Mesenteric fat pad (tissue), 1 donor: ENCODE results near the gene LIPG. TPM values are rescaled to one million over a fixed set of nuclear protein-coding genes. Genes with fewer than 3 reads are reported as not detected.

Source experiments
- DNase-seq: peaks from one replicate; pipeline ENCODE4 v3.0.0-alpha.2; 2020; ENCODE audit warnings: low spot score
- total RNA-seq: library from RNA; stranded (reverse); fragmentation: NEBNext Ultra II Directional; extraction: Animal tissue kit (Norgen Biotek cat#: 25700); gene quantifications from one replicate; pipeline ENCODE4 v1.2.1, GENCODE V29; 2021
- donor health status: DM: yes; HTN: yes; CAD: no.

LIPG gene
- total RNA-seq, 1 donor from 2014 or later: 2.2 TPM

DNA sequence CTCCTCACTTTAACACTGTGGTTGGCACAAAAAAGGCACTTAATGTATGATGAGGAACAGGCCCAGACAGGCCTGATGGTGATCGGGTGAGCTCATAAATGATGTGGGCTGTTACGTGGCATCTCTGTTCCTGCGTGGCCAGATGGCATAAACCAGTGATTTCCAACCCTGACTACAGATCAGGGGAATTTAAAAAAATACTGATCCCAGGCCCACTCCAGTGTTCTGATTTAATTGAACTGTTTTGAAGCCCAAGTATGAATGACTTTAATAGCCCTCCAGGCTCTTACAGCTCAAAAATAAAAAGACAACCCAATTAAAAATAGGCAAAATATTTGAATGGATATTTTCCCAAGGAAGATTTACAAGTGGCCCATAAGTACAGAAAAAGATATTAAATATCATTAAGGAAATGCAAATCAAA, 48.2 kb downstream of the LIPG start:
- DNase-seq: no peak

DNA sequence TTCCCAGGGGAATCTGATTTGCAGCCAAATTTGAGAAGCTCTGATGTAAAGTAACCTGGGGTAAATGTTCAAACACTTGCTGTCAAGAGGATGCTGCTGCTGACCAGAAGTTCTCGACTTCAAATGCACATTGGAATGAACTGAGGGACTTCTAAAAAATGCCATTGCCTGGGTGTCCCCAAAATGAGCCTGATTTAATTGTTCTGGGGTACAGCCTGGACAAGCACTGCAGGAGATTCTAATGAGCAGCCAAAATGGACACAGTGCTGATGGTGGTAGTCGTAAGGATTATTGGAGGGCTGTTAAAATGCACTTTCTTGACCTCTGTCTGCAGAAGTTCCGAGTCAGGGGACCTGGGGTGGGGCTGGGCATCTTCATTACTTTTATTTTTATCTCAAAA, 49.5 kb downstream of the LIPG start:
- DNase-seq: no peak

GRCh38 chr18:49612515-49613033, 50.7 kb downstream of the LIPG start:
- no peak for DNase-seq

DNA sequence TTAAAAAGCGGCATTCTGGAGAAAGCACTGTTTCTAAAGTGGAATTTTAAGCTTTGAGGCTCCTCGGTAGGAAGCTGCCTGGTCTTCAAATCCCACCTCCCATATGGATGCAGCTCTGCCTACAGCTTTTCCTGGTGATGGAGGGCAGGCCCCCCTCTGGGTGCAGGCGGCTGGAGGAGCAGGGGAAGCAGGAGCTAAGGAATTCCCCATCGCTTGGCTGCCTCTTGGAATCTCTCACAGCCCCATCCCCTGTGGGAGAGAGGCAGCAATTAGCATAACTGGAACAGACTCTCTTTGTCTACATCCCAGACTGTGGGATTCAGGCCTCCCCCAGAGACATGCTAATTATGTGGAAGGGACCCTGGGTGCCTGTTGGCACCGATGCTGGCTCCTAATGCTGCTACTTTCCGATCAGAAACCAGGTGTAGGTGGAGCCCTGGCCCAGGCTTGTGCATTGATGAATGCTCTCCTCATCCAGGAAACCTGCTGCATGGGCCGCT, 51.3 kb downstream of the LIPG start:
- DNase-seq: peak; percentile 64

DNA sequence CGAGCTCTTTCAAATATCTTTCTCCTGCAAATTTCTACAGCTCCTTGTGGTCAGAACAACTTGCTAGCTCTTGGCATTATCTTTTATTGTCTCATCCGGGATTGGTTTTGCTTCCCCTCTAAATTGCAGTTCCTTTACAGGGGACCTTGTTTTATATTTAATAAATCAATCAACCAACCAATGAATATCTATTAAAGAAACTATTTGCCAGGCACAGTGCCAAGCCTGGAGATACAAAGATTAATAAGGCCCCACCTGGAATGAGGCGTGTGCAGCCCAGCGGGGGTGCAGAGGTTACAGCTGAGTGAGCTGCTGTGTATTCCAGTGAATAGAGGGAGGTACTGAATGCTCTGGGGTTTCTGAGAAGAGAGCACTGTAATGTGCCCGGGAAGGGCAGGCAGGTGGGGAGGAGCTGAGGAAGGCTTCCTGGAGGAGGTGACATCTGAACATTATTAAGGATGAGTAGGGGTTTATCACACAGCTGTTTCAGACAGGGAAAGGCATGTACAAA, 51.8 kb downstream of the LIPG start:
- peak; percentile 67 for DNase-seq

- DNase-seq: peak; percentile 35
Measured at GRCh38 chr18:49616618-49617328, 54.9 kb downstream of the LIPG start.

DNA sequence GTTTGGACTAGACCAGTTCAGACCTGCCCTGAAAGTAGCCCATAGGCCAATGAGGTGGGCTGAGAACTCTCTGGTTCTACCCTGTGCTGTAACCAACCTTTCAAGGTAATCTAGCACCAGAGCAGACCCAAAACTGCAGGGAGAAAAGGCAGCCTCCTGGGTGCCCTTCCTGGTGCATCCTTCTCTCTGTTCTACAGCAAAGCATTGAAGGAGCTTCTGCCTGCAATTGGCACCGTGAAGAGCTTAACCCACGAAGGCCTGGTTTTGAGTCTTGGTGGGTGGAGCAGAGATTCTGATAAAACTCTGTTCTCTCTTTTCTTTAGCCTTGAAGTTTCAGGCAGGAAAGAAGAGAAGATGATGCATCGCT, 55.5 kb downstream of the LIPG start:
- DNase-seq: peak; percentile 68

GRCh38 chr18:49617865-49618264, 56.0 kb downstream of the LIPG start:
- DNase-seq: peak; percentile 64

- peak; percentile 39 for DNase-seq
Measured at GRCh38 chr18:49618742-49619681, 57.2 kb downstream of the LIPG start.

DNA sequence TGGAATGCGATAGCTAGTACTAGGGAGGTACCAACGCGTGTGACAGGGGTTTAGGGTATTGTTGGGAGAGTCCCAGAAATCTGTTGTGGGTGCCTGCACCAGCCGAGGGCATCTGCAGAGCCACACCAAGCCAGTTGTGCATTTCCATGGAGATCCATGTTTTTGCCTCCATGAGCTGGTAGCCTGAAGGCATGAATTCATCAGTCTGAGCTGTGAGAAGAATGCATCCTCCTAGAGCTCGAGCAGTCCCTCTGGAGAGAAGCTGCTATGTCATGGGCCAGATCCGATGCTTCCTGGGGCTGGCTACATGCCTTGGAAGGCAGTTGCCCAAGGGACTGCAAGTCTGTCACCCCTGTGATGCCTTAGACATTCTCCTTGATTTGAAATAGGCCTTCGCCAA, 57.9 kb downstream of the LIPG start:
- DNase-seq: peak; percentile 41

GRCh38 chr18:49621301-49621700, 59.4 kb downstream of the LIPG start:
- no peak for DNase-seq

GRCh38 chr18:49621717-49622351, 60.0 kb downstream of the LIPG start:
- DNase-seq: peak; percentile 49

DNA sequence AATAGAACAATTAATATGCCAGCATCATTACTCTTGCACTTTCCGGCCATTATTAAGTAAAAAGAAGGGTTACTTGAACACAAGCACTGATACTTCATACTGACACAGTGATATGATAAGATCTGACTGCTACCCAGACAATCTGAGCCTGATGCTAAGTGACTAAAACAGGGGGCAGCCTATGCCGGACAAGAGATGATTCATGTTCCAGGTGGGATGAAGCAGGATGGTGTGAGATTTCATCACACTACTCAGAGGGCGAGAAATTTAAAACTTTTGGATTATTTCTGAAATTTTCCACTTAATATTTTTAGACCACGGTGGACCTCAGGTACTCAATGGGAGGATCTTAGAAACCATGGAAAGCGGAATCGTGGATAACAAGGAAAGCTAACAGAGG, 61.7 kb downstream of the LIPG start:
- peak; percentile 6 for DNase-seq

- DNase-seq: no peak
Measured at GRCh38 chr18:49625021-49625691, 63.3 kb downstream of the LIPG start.

GRCh38 chr18:49626842-49627467, 65.1 kb downstream of the LIPG start:
- no peak for DNase-seq

DNA sequence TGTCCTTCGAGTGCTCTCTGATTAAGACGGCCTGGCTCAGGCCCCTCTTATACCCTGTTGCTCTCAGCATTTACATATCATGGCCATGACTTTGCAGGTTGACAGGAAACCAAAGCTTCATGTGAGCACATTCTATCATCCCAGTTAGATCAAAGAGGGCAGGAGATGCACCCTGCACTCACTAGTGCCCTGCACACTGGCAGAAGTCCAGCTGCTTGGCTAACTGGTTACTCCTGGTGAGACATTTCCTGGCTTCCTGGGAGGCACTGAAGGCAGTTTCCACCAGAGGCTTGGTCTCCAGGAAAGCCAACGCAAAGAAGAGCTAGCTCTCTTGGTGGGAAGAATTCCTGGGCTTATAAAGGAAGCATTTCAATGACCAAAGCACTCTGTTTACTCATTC, 66.3 kb downstream of the LIPG start:
- DNase-seq: no peak

DNA sequence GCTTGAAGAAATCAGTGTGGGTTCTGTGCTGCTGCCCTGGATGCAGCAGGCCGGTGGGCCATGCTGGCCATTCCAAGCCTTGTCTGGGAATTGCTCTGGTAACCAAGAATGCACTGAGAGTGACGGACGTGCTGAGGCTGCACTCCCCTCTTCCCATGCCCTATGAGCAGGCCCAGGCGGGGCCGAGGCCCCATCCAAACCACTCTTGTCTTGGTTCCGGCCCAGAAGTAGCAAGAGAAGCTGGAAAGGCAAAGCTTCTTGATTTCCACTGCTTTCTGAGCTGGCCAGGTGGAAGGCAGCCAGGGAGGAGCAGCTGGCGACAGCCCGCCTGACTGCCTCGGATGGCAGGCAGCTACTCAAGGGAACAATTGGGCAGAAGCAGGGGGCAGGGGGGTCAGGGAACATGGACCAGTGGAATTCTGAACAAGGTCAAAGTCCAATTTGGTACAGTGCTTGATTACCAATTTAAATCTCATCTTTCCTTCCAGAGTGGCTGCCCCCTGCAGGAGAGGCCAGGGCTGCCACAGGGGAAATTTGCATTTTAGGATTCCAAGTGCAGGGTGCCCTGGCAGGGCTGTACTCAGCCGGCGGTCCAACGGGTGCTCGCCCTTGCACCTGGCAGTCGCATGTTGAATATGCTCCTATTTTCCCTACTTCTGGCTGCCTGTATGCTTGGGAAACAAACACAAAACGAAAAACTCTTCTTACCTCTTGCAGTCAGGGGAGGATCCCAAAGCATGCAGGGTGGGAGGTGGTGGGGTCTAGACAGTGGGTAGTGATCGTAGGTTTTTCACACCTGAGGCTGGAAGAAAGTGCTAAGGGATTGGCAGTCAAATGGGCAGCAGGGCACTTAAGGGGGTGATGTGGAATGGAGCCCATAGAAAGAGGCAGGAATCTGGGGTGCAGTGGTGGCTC, 67.3 kb downstream of the LIPG start:
- DNase-seq: peak; percentile 82

DNA sequence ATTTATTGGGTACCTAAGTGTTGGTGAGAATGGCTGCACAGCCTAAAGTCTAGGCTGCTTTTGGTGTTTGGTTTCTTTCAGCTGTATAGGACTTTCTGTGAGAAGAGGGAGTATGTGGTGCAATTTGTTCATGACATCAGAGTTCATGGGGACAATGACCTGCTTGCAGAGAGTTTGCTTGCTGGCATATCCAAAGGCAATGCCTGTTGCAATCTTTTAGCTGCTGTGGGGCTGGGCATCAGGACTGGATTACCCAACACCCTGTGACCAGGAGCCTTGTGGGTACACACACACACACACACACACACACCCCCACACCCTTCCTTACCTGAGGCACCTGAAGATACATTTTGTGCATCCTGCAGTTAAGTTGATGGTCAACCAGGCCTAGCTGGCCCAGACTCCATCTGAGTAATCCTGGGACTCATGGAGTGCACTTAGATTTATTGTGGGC, 68.4 kb downstream of the LIPG start:
- DNase-seq: peak; percentile 22
